ENCODE results near the gene MMRN1.

Gene MMRN1

DNA sequence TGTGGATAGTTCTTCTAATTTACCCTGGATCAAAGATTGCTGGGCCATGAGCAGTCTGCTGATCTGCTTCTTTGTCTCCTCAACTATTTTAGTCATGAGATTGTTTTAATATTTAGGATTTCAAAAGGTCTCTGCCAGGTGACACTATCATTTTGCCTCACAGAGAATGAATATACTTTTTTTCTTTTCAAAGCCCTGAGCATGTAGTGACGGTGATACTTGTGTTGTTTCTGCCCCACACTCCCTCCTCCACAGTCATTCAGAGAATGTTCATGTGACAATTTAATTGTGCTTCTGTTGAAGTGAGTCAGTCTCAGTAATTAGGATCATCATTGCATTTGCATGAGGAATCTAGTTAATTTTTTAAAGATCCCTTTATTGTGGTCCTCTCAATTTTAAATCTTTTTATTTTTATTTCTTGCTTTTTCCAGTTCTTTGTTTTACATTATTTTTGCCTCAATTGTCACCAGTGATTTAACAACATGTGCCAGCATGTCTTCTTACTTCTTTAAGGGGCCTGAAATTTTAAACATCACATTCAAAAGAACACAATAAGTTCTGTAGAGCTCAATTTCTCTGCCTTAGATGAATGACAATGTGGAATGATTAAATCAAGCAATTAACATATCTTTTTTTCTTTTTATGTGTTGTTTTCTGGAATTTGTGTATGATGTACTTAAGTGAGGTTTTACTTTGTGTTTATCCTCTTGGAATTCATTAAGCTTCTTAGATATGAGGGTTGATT lies 12.3 kb downstream of the MMRN1 start:
- FAIRE-seq (no peak), DNase-seq (ENCODE audit: low spot score) (no peak)

GRCh38 chr4:89909889-89910288 lies 15.2 kb downstream of the MMRN1 start:
- FAIRE-seq (no peak), DNase-seq (ENCODE audit: low spot score) (no peak)

DNA sequence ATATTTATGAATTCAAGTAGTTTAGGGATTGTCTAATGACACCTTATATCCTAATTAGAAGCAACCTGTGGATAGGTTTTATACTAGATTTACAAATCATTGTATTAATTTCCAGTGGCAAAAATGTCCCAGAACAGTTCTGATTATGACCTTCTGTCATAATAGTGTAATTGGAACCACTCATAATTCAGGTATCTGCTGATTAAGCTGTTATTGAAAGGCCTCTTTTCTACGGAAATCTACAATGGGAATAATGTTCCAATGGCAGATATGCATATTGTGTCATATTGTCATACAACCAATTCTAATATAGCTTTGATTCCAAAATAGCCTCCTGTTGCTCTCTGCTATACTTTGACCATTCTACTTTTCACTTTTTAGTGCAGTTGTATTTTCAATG lies 19.0 kb downstream of the MMRN1 start:
- no peak for FAIRE-seq
- no peak for DNase-seq (ENCODE audit: low spot score)

- FAIRE-seq (no peak), DNase-seq (ENCODE audit: low spot score) (no peak)
These were observed 20.2 kb downstream of the MMRN1 start for GRCh38 chr4:89914609-89915550.

DNA sequence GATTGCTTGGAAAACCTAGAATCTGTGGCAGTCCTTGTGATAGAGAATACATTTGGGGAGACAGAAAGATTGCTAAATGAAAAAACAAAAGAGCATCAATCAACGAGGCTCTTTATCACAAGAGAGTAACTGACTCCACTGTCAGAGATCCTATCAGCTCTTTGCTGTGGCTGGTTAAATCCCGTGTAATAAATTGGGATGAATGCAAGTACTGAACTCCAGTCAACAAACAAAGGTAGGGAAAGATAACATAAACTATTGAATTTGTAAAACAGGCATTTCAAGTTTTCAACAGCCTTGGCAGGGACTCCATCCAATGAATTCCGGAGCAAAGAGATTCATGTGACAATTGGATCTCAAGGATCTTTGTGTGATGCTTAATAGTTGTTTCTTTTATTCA lies 21.3 kb downstream of the MMRN1 start:
- FAIRE-seq (no peak), DNase-seq (ENCODE audit: low spot score) (no peak)

DNA sequence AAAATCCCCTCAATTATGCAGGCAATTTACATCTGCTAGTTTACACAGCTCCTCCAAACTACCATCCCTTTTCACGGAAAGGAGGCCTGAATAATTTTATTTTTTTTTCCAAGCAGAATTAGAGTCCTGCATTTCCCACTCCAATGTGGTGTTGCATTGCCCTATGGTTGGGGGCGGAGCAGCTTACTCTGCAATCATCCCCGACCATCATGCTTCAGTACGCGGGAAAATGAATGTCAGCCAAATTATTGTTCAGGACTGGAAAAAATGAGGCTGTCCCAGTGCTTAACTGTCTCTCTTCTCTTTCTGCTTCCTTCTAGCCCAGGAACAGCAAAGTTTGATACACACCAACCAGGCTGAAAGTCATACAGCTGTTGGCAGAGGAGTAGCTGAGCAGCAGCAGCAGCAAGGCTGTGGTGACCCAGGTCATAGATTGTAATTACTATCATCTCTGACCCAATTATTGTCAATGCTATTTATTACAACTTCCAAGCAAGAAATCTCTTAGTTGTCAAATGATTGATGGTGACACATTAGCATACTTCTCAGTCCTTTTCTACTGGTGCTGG lies 28.3 kb downstream of the MMRN1 start:
- DNase-seq (ENCODE audit: low spot score) (no peak), FAIRE-seq (peak; percentile 44)

DNA sequence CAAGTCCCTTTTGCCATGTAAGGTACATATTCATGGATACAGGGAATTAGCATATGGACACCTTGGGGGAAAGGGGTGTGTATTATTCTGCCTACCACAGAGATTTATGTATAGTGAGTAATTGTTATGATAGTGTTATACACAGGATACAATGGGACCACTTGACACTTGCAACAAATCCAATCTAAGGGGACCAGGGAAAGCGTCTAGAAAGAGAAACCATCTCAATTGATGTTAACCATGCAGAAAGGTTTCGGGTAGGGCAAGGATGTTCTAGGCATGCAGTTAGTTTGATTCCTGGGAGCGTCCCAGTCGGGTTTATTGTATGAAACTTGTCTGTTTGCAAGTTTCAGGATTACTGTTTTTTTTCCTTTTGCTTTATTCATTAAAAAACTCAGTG lies 34.2 kb downstream of the MMRN1 start:
- no peak for DNase-seq (ENCODE audit: low spot score)
- FAIRE-seq = no peak

DNA sequence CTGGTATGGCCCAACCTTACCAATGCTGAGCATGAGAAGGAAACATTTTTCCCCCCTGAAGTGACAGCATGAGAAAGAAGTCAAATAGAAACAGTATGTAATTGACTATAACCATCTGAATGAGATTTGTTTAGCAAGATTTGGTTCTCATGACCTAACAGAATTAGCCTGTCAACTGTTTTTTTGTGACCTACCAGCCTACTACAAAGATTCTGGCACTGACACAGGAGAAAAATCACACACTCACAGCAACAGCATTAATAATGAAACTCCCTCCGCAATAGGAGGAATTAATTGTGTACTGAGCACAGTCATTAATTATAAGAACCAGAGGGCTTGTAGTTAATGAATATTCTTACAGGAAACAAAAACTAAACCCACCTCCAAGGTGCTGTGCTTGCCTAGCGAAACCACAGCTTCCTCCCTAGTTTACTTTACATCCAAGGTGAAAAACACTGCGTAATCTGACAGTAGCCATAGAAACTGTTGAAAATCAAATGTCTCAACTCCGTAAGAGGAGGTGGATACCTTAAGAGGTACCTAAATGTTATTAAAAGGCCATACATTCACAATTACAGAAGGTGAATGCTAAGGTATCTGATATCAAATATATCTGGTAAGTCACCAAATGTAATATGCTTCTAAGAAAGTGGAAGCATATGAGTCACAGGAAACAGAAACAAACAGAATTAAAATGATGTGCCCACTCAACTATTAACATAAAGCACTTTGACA lies 34.9 kb downstream of the MMRN1 start:
- no peak for FAIRE-seq
- no peak for DNase-seq (ENCODE audit: low spot score)

DNA sequence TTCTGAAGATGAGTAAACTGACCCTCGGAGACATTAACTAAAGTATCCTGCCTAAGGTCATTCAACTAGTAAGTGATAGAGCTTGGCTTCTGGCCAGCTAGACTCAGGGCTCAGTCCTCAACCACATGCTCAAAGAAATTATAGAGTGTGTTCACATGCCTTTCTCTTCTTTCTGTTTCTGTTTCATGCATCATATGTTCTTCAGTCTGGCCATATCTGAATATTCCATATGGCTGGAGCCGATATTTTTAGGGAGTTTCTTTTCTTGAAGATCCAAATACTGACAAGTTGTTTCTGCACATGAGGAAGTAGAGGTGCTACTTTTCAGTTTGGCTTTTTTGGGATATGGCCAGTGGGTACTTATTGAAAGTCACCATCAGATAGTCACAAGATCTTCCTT lies 44.9 kb downstream of the MMRN1 start:
- FAIRE-seq = no peak
- no peak for DNase-seq (ENCODE audit: low spot score)

DNA sequence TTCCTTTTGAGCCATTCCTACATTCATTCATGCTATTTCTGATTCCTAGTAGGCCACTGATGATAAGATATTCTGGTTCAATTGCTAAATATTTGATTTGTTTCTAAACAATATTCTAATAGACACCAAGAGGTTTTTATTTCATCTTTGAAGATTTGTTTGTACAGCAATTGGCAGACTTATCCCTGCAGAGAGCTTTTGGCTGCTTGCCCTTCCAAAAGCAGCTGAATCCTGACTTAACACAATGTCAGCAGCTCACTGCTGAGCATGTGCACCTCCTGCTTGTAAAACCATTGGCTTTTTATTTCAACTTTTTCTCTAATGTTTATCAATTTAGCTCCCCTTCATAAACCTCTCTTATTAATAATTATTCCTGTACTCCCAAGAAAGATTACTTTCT lies 45.3 kb downstream of the MMRN1 start:
- DNase-seq (ENCODE audit: low spot score) = no peak
- FAIRE-seq = no peak

DNA sequence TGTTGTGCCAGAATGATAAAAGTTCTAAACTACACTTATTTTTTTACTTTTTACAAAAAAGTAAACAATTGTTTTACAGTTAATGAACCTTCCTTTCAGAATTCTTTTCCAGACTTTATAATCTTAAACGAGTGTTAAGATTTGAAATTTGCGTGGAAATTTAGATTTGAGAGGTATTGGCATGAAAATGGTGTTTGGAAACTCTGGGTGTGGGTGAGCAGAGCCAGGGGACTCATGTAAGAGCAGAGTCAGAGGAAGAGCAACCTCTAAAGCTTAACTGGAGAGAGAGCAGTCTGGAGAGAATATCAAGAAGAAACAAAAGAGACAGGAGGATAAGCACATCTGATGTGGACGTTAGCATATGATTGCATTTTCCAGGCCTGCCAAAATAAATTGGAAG lies 48.2 kb downstream of the MMRN1 start:
- DNase-seq (ENCODE audit: low spot score) = no peak
- no peak for FAIRE-seq

DNA sequence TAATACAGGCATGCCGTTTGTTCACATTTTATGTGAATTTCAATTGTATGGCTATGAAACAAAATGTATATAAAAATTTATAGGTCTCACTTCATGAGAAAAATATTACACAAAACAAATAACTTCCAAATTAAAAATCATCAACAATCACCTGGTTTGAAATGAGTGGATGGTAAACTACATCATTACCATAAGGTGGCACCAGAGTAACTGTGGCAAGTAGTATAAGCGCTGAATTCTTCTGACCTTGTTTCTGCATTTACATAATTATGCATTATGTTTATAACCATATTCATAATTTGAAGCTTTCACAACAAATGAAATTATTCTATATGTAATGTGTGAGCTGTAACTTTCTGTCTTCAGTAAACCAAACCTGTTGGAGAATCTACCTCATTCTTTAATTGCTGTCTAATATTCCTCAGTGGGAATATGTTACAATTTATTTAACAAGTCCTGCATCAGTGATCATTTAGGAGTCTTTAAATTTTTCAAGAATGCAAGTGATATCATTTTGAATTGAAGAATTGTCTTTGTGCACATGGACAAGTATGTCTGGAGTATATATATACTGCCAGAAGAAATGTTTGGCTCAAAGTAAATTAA lies 55.2 kb downstream of the MMRN1 start:
- no peak for FAIRE-seq
- DNase-seq (ENCODE audit: low spot score) = peak; percentile 15

DNA sequence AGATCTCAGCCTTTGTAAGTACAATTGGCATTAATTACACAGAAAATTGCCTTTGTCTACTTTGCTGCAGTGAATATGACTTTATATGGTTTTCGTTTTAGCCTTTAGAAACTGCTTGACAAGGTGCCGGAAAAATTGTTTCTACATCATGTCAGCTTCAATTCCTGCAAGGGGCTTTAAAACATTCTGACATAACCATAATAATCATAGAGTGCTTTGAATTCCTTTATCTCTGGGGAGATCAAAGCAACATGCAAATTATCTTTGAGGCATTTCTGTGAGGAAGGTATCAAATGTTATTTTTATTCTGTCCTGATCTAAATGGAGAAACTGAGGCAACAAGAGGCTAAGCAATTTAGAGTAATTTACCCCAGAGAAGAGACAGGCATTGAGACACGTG lies 57.8 kb downstream of the MMRN1 start:
- no peak for DNase-seq (ENCODE audit: low spot score)
- no peak for FAIRE-seq

DNA sequence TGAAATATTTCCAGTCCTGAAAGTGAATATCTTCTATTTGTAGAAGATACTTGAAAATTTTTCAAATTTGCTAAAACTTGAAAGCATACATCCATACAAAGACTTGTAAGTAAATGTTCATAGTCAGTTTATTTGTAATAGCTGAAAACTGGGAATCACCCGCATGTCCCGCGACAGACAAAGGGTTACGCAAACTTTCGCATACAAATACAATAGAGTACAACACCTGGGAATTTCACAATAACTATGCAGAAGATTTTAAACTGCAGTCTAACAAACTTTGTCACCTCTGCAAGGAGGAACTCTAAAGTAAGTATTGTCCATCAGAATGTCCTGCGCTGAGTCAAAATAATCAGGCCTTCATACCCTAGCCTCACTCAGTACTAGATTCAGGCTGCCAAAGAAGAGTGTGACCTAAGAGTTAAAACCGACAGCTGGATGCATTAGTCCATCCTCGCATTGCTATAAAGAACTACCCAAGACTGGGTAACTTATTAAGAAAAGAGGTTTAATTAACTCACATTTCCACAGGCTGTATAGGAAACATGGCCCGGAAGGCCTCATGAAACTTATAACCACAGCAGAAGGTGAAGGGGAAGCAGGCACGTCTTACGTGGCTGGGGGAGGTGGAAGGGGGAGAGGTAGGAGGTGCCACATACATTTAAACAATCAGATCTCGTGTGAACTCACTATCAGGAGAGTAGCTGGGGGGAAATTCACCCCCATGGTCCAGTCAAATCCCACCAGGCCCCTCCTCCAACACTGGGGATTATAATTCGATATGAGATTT lies 60.4 kb downstream of the MMRN1 start:
- FAIRE-seq = no peak

DNA sequence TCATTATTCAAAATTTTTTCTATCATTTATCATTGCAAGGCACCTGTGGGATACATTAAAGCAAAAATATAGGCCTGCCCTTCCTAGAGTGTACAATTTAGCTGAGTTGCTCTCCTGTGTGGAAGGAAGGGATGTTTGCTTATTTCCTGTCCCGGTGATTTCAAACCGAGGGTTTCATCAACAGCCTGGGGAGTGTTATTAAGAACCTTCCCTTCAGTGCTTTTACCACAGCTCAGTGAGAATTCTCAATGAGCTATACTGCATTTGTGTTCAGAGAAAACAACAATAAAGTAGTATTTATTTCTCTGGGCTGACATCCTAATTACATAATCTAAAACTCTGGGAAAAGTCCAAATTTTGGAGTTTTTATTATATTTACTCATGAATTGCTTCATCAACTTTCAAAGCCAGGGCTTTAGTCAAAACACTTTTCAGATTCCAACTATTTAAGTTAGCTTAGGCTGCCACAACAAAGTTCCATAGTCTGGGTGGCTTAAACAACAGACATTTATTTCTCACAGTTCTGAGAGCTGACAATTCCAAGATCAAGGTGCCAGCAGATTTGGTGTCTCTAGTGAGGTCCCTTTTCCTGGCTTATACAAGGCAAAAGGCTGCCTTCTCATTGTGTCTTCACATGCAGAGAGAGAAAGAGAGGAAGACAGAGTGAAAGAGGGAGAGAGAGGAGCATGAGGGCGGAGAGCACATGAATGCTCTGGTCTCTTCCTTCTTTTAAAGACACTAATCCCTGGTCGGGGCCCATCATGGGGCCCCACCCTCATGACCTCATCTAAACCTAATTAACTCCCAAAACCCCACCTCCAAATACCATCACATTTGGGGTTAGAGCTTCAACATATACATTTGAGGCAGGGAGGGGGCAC lies 62.6 kb downstream of the MMRN1 start:
- no peak for FAIRE-seq

More for the DNA sequence above, 60.4 kb downstream of the MMRN1 start:
- DNase-seq (ENCODE audit: low spot score) = no peak

GRCh38 chr4:89981789-89982334 lies 87.2 kb downstream of the MMRN1 start:
- DNase-seq (ENCODE audit: low spot score) = no peak
- FAIRE-seq = no peak

More for the DNA sequence above, 62.6 kb downstream of the MMRN1 start:
- DNase-seq (ENCODE audit: low spot score) = no peak

- DNase-seq (ENCODE audit: low spot score) = no peak
These were observed 93.6 kb downstream of the MMRN1 start for GRCh38 chr4:89988268-89988667.

GRCh38 chr4:89992744-89993143 lies 98.1 kb downstream of the MMRN1 start:
- DNase-seq (ENCODE audit: low spot score) = no peak
- no peak for FAIRE-seq

More at GRCh38 chr4:89988268-89988667, 93.6 kb downstream of the MMRN1 start:
- FAIRE-seq = no peak

Measured in urothelium cell line (cell line).